Gastrocnemius medialis (tissue), 4 donors: Measurements from ENCODE around the gene GRIK4. TPM values are rescaled to one million over a fixed set of nuclear protein-coding genes. Genes with fewer than 3 reads are reported as not detected.

ENCODE experiments used
- ATAC-seq, 2 donors: fragments of 150-250 bp; one replicate each; pipeline ENCODE4 v1.9.1; 2016
- DNase-seq, 2 donors: peaks; one replicate each; pipeline ENCODE4 v3.0.0-alpha.2; 2019
- H3K27ac ChIP-seq, 4 donors: fragments of 200-600 bp; sonication (generic); 1 replicate in 1 of 4; 2 replicates in 3 of 4; pipeline ENCODE4 v1.5.1; 2016 to 2018; ENCODE audit warnings: mild to moderate bottlenecking in 2 of 4, moderate library complexity in 1 of 4
- H3K27me3 ChIP-seq, 3 donors: fragments of 200-600 bp; sonication (generic) in 2 of 3; 1 replicate in 1 of 3; 2 replicates in 2 of 3; pipeline versions ENCODE4 v1.5.1 to v1.6.0; 2016 to 2019; ENCODE audit warnings: mild to moderate bottlenecking in 1 of 3, moderate library complexity in 1 of 3
- H3K36me3 ChIP-seq, 2 donors: fragments of 200-600 bp; sonication (generic) in 1 of 2; one replicate each; pipeline ENCODE4 v1.5.1; 2017 to 2018
- H3K4me1 ChIP-seq, 2 donors: fragments of 200-600 bp; sonication (generic) in 1 of 2; one replicate each; pipeline ENCODE4 v1.5.1; 2016 to 2017; ENCODE audit warnings: mild to moderate bottlenecking in 2 of 2
- H3K4me3 ChIP-seq, 4 donors: fragments of 200-600 bp; sonication (generic) in 3 of 4; 1 replicate in 1 of 4; 2 replicates in 3 of 4; pipeline ENCODE4 v1.5.1; 2016 to 2019; ENCODE audit warnings: mild to moderate bottlenecking in 2 of 4
- H3K9me3 ChIP-seq, 3 donors: fragments of 200-600 bp; sonication (generic) in 2 of 3; 1 replicate in 1 of 3; 2 replicates in 2 of 3; pipeline ENCODE4 v1.5.1; 2016 to 2019
- POLR2A ChIP-seq, 2 donors: fragments of 450-650 bp; IDR thresholded peaks; one replicate each; pipeline ENCODE4 v1.6.1; 2017; ENCODE audit warnings: antibody characterized with exemption in 2 of 2, mild to moderate bottlenecking in 2 of 2, moderate library complexity in 2 of 2
- in situ Hi-C, 4 donors: fragments of 200-750 bp; cut with MboI; loops; one replicate each; pipeline versions ENCODE4 v1.15.0 to v1.8.0; 2017; ENCODE audit warnings: low sequenced_read_pairs in 4 of 4
- intact Hi-C: fragments of 100-400 bp; cut with DNase I; formaldehyde crosslinking; loops from one replicate; pipeline ENCODE4 v1.15.1; 2023; ENCODE audit warnings: low total_unique reads
- total RNA-seq, 4 donors: library from RNA; depleted of rRNA; stranded (reverse); fragments of >200 nt; gene quantifications; one replicate each; pipeline versions ENCODE4 v1.1.0 to v1.2.3, GENCODE V29; 2016
- TF ChIP-seq, protein P1 (sequence below), 5 experiments: fragments of 450-650 bp in 3 of 5; fragments of 200-600 bp in 2 of 5; sonication (generic) in 2 of 5; IDR thresholded peaks in 4 of 5; conservative IDR thresholded peaks in 1 of 5; 1 replicate in 4 of 5; 2 replicates in 1 of 5; pipeline ENCODE4 v1.5.1; 2016 to 2019; ENCODE audit warnings: antibody characterized with exemption in 5 of 5, mild to moderate bottlenecking in 3 of 5, moderate library complexity in 3 of 5

The GRIK4 gene
- total RNA-seq, 4 donors from 2014 or later: 0.42 TPM; not detected in 3

DNA sequence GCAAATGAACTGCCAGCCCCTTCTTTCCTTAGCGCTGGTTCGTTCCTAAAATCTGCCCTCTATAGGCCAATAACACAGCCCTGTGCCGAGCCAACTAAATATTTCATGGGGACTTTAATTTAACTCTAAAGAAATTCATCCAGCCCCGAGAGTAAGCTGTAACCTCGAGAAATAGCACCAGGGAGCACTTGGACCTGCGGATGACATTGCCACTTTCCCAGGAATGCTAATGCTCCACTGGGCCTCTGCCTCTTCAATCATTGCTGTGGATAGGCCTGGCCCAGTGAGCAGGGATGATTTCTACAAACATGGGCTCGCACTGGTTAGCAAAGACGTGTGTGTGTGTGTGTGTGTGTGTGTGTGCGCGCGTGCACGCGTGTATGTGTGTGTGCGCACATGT is 417.1 kb downstream of the GRIK4 start:
- no peak for DNase-seq
- no peaks in the 10 kb centered on the region for H3K27me3 ChIP-seq
- intact Hi-C loops: no loop called here
- in situ Hi-C loops: loop anchor here in 1 of 4 donors (25.0 kb wide), 1 partner anchor 416 kb away; the partner anchor contains the start of gene GRIK4
- no peak for TF ChIP-seq POLR2A (IDR thresholded peaks at IDR 0.05)
- TF ChIP-seq, protein P1, sequence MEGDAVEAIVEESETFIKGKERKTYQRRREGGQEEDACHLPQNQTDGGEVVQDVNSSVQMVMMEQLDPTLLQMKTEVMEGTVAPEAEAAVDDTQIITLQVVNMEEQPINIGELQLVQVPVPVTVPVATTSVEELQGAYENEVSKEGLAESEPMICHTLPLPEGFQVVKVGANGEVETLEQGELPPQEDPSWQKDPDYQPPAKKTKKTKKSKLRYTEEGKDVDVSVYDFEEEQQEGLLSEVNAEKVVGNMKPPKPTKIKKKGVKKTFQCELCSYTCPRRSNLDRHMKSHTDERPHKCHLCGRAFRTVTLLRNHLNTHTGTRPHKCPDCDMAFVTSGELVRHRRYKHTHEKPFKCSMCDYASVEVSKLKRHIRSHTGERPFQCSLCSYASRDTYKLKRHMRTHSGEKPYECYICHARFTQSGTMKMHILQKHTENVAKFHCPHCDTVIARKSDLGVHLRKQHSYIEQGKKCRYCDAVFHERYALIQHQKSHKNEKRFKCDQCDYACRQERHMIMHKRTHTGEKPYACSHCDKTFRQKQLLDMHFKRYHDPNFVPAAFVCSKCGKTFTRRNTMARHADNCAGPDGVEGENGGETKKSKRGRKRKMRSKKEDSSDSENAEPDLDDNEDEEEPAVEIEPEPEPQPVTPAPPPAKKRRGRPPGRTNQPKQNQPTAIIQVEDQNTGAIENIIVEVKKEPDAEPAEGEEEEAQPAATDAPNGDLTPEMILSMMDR (IDR thresholded peaks at IDR 0.05 in 4 of 5, conservative IDR thresholded peaks at IDR 0.05 in 1 of 5): no peak
- no peaks in the 10 kb centered on the region for H3K9me3 ChIP-seq
- no peaks in the 10 kb centered on the region for H3K36me3 ChIP-seq
- no peak overlapping the region for H3K27ac ChIP-seq
- ATAC-seq: no peak
- H3K4me3 ChIP-seq: no peak overlapping the region
- H3K4me1 ChIP-seq: no peaks in the 10 kb centered on the region

DNA sequence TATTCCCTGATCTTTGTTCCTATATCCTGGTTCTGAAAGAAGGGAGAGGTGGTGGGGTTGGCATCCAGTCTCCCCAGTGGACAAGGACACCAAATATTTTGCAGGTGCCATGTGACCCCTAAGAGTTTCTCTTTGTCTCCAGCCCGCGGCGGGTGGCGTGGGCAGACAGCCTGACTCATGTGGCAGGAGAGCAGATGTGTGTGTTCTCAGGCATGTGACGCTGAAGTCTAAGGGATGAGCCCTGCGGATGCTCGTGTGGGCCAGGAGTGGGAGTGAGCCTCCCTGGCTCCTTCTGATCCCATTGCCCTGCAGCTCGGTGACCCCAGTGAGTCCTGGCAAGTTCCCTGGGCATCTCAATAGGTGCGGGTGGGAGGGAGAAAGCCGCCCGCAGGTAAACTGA is 417.5 kb downstream of the GRIK4 start:
- no peak for ATAC-seq
- H3K27me3 ChIP-seq: no peaks in the 10 kb centered on the region
- TF ChIP-seq POLR2A (IDR thresholded peaks at IDR 0.05): no peak
- TF ChIP-seq, protein P1 (IDR thresholded peaks at IDR 0.05 in 4 of 5, conservative IDR thresholded peaks at IDR 0.05 in 1 of 5): no peak
- H3K4me1 ChIP-seq: no peaks in the 10 kb centered on the region
- no peak overlapping the region for H3K4me3 ChIP-seq
- intact Hi-C loops: no loop called here
- H3K36me3 ChIP-seq: no peaks in the 10 kb centered on the region
- H3K9me3 ChIP-seq: no peaks in the 10 kb centered on the region
- in situ Hi-C loops: loop anchor here in 1 of 4 donors (25.0 kb wide), 1 partner anchor 417 kb away; the partner anchor contains the start of gene GRIK4
- H3K27ac ChIP-seq: no peak overlapping the region
- no peak for DNase-seq

DNA sequence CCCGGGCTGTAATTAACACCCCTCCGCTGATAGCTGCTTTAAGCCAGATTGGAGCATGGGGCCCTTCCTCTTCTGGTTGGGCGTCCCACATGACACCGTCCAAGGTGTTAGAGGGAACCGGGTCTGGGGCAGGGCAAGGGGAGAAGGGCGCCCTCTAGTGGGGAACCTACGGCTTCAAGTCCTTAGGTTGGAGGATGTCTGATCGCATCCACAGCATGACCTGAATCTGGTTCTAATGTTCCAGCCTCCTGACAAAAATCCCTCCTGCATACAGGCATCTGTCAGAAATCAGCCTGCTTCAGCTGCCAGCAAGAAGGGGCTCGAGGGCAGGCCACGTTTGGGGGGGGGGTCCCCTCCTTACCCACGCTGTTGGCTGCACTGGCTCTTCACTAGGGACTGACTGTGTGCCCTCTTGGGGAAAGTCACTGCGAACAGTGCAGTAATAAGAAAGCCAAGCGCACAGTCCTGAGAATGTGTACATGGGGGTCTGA is 418.2 kb downstream of the GRIK4 start:
- TF ChIP-seq, protein P1 (IDR thresholded peaks at IDR 0.05 in 4 of 5, conservative IDR thresholded peaks at IDR 0.05 in 1 of 5): peak in 3 of 5 experiments; percentile 29 to 49 (median 37)
- no peak for TF ChIP-seq POLR2A (IDR thresholded peaks at IDR 0.05)
- intact Hi-C loops (loop anchor here (5.0 kb wide), 1 partner anchor 183 kb away; no protein-coding TSS in a partner anchor), in situ Hi-C loops (loop anchor here in 1 of 4 donors (25.0 kb wide), 1 partner anchor 417 kb away; the partner anchor contains the start of gene GRIK4)
- Histone ChIP-seq H3K27me3 (no peaks in the 10 kb centered on the region), H3K27ac (no peak overlapping the region), H3K4me1 (no peaks in the 10 kb centered on the region), H3K9me3 (no peaks in the 10 kb centered on the region), H3K36me3 (no peaks in the 10 kb centered on the region), H3K4me3 (no peak overlapping the region)
- DNase-seq: no peak
- ATAC-seq: no peak

DNA sequence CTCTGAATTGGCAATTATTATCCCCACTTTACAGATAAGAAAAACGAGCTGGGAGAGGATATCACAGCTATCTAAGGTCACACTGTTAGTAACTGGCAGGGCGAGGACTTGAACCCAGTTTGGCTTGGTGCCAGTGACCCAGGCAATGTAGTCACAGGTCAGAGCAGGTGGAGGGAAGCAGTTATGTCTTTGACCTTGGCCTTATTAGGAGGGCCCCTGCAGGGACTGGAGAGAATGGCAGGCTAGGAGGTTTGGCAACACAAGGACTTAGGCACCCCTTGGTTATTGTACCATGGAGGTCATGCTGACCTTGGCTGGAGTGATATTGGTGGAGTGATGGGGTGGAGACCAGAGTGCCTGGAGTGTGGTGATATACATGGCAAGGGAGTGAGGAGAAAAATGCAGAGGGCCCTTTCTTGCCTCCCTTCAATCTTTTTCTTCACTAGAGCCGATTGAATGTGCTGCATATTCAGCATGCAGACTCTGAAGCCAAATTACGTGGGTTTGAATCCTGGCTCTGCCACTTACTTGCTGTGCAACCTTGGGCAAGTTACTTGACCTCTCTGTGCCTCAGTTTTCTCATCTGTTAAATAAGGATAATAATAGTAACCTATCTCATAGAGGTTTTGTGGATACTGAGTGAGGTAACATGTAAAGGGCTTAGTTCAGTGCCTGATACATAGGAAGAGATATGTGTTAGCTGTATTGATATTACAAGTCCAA is 419.7 kb downstream of the GRIK4 start:
- H3K27ac ChIP-seq: no peak overlapping the region
- ATAC-seq (no peak), DNase-seq (no peak)
- no peaks in the 10 kb centered on the region for H3K27me3 ChIP-seq
- in situ Hi-C loops: loop anchor here in 1 of 4 donors (25.0 kb wide), 1 partner anchor 419 kb away; the partner anchor contains the start of gene GRIK4
- H3K4me1 ChIP-seq: no peaks in the 10 kb centered on the region
- no peaks in the 10 kb centered on the region for H3K9me3 ChIP-seq
- intact Hi-C loops: loop anchor here (5.0 kb wide), 1 partner anchor 181 kb away; no protein-coding TSS in a partner anchor
- H3K4me3 ChIP-seq: no peak overlapping the region
- TF ChIP-seq, protein P1 (IDR thresholded peaks at IDR 0.05 in 4 of 5, conservative IDR thresholded peaks at IDR 0.05 in 1 of 5): no peak
- no peak for TF ChIP-seq POLR2A (IDR thresholded peaks at IDR 0.05)
- H3K36me3 ChIP-seq: no peaks in the 10 kb centered on the region
